Subcutaneous adipose tissue (tissue), 4 donors: ENCODE results near the gene CTTN. TPM values are rescaled to one million over a fixed set of nuclear protein-coding genes. Genes with fewer than 3 reads are reported as not detected.

ENCODE experiments used
- CTCF ChIP-seq: fragments of 450-650 bp; IDR thresholded peaks from one replicate; pipeline ENCODE4 v1.5.1; 2016; ENCODE audit warnings: low read depth, mild to moderate bottlenecking, control low read depth, antibody characterized with exemption, moderate library complexity
- total RNA-seq, 4 donors: library from RNA; depleted of rRNA; stranded (reverse); fragments of >200 nt; gene quantifications; one replicate each; pipeline ENCODE4 v1.1.0, GENCODE V29; 2016

Gene CTTN
- total RNA-seq, 4 donors from 2014 or later: 170 to 264 (median 181) TPM

GRCh38 chr11:70445605-70446004, 47.3 kb downstream of the CTTN start:
- no peak for TF ChIP-seq CTCF

- TF ChIP-seq CTCF: no peak
Observed at GRCh38 chr11:70448983-70449567, 50.7 kb downstream of the CTTN start.

- no peak for TF ChIP-seq CTCF
Observed at GRCh38 chr11:70454197-70454767, 56.0 kb downstream of the CTTN start.

GRCh38 chr11:70455354-70455753, 57.0 kb downstream of the CTTN start:
- TF ChIP-seq CTCF: no peak

- no peak for TF ChIP-seq CTCF
Observed at GRCh38 chr11:70456921-70457532, 58.7 kb downstream of the CTTN start.

- TF ChIP-seq CTCF: no peak
Observed at GRCh38 chr11:70458736-70459135, 60.4 kb downstream of the CTTN start.

- TF ChIP-seq CTCF: no peak
Observed at GRCh38 chr11:70460111-70460510, 61.8 kb downstream of the CTTN start.
